Measurements from ENCODE around the gene SCML1.

GRCh38 chrX:17741123-17741511 lies 3.8 kb downstream of the SCML1 start:
- no peak for TF ChIP-seq CTCF (IDR thresholded peaks at IDR 0.05)
- TF ChIP-seq POLR2A (IDR thresholded peaks at IDR 0.05) = no peak
- no peak for TF ChIP-seq POLR2AphosphoS5 (IDR thresholded peaks at IDR 0.05)
- no peak for TF ChIP-seq EP300 (IDR thresholded peaks at IDR 0.05)
